B cell (primary cell): ENCODE data around the gene HPGD. TPM values are rescaled to one million over a fixed set of nuclear protein-coding genes. Genes with fewer than 3 reads are reported as not detected.

Source experiments
- ATAC-seq: fragments of 200-7000 bp; cut with Tn5 transposase; one replicate; pipeline ENCODE4 v1.10.0; 2021; ENCODE audit warnings: low read depth, mild to moderate bottlenecking, moderate number of reproducible peaks, moderate library complexity
- CTCF ChIA-PET: fragments of 350-600 bp; sonication (Branson Sonifier 250); formaldehyde crosslinking; loops from one replicate; lab custom pipeline; 2021; ENCODE audit warnings: antibody characterized with exemption, inconsistent platforms; lab: Charles Lee
- POLR2A ChIA-PET: fragments of 350-600 bp; sonication (Branson Sonifier 250); formaldehyde crosslinking; loops from one replicate; lab custom pipeline; 2021; ENCODE audit warnings: antibody characterized with exemption; lab: Charles Lee
- DNase-seq: peaks from one replicate; pipeline ENCODE4 v3.0.0; 2013
- H2AFZ ChIP-seq: 2 replicates; pipeline ENCODE4 v1.6.1; 2012; ENCODE audit warnings: mild to moderate bottlenecking, low read depth, low read length; ENCODE audit not compliant: insufficient read depth, poor library complexity, severe bottlenecking
- H3K27ac ChIP-seq, 2 donors: 1 replicate in 1 of 2; 2 replicates in 1 of 2; pipeline ENCODE4 v1.5.1; 2012 to 2013; ENCODE audit warnings: low read length in 2 of 2, mild to moderate bottlenecking in 2 of 2, moderate library complexity in 1 of 2
- H3K27me3 ChIP-seq, 4 experiments: fragments of 200-600 bp in 1 of 4; sonication (generic) in 1 of 4; replicated peaks in 1 of 4; 1 replicate in 2 of 4; 2 replicates in 2 of 4; pipeline versions ENCODE4 v1.6.1 to v1.7.0; 2013 to 2016; ENCODE audit warnings: low read length in 3 of 4, mild to moderate bottlenecking in 2 of 4, mixed read lengths in 1 of 4, moderate library complexity in 1 of 4; ENCODE audit not compliant: insufficient read depth in 4 of 4, control insufficient read depth in 3 of 4; ENCODE audit errors: control extremely low read depth in 1 of 4
- H3K36me3 ChIP-seq, 2 experiments: replicated peaks in 1 of 2; 1 replicate in 1 of 2; 2 replicates in 1 of 2; pipeline versions ENCODE4 v1.6.1 to v1.7.1; 2013; ENCODE audit warnings: low read length in 1 of 2; ENCODE audit not compliant: insufficient read depth in 2 of 2, control insufficient read depth in 1 of 2; ENCODE audit errors: control extremely low read depth in 1 of 2, extremely low read depth in 1 of 2
- H3K4me1 ChIP-seq, 2 donors: fragments of 200-600 bp in 1 of 2; sonication (generic) in 1 of 2; 1 replicate in 1 of 2; 2 replicates in 1 of 2; pipeline versions ENCODE4 v1.5.1 to v1.6.1; 2013 to 2017; ENCODE audit warnings: low read length in 2 of 2; ENCODE audit not compliant: control insufficient read depth in 2 of 2, insufficient read depth in 2 of 2
- H3K4me2 ChIP-seq: replicated peaks from 2 replicates; pipeline ENCODE3; 2012; ENCODE audit warnings: mild to moderate bottlenecking, low read depth, low read length; ENCODE audit not compliant: poor library complexity, severe bottlenecking
- H3K4me3 ChIP-seq, 5 experiments: fragments of 200-600 bp in 1 of 5; sonication (generic) in 1 of 5; 1 replicate in 3 of 5; 2 replicates in 2 of 5; pipeline versions ENCODE4 v1.5.1 to v1.7.0; 2011 to 2016; ENCODE audit warnings: low read length in 4 of 5, mild to moderate bottlenecking in 4 of 5, low read depth in 2 of 5, control low read depth in 1 of 5, moderate library complexity in 1 of 5; ENCODE audit not compliant: insufficient read depth in 1 of 5; ENCODE audit errors: control extremely low read depth in 1 of 5, extremely low read depth in 1 of 5
- H3K79me2 ChIP-seq: fragments of 200-600 bp; sonication (generic); one replicate; pipeline ENCODE4 v1.6.0; 2016; ENCODE audit warnings: low read length; ENCODE audit not compliant: control insufficient read depth, insufficient read depth
- H3K9ac ChIP-seq: fragments of 200-600 bp; sonication (generic); 2 replicates; pipeline ENCODE4 v1.6.1; 2017; ENCODE audit warnings: mild to moderate bottlenecking, low read length, moderate library complexity
- H3K9me3 ChIP-seq, 3 donors: one replicate each; pipeline versions ENCODE4 v1.6.1 to v1.7.1; 2013; ENCODE audit warnings: low read length in 2 of 3; ENCODE audit not compliant: control insufficient read depth in 2 of 3, insufficient read depth in 1 of 3; ENCODE audit errors: control extremely low read depth in 1 of 3
- H4K20me1 ChIP-seq: 2 replicates; pipeline ENCODE4 v1.6.0; 2012; ENCODE audit warnings: mild to moderate bottlenecking, low read length; ENCODE audit not compliant: insufficient read depth, control insufficient read depth, poor library complexity, severe bottlenecking
- H3K27ac Mint-ChIP-seq: one replicate; pipeline ENCODE4 v1.8.0; 2021; ENCODE audit warnings: mixed read lengths
- H3K27me3 Mint-ChIP-seq: one replicate; pipeline ENCODE4 v1.8.0; 2021; ENCODE audit warnings: mixed read lengths
- H3K4me1 Mint-ChIP-seq: one replicate; pipeline ENCODE4 v1.8.0; 2021; ENCODE audit warnings: mixed read lengths
- H3K4me3 Mint-ChIP-seq: one replicate; pipeline ENCODE4 v1.8.0; 2021; ENCODE audit warnings: mixed read lengths
- H3K9me3 Mint-ChIP-seq: one replicate; pipeline ENCODE4 v1.8.0; 2022; ENCODE audit warnings: mixed read lengths; ENCODE audit not compliant: insufficient read depth
- CTCF ChIP-seq: fragments of 200-600 bp; IDR thresholded peaks from one replicate; pipeline ENCODE4 v1.8.0; 2022; ENCODE audit warnings: antibody characterized with exemption, mild to moderate bottlenecking
- EZH2 ChIP-seq: IDR thresholded peaks from 2 replicates; pipeline ENCODE4 v1.6.1; 2012; ENCODE audit warnings: borderline replicate concordance, low read depth, mild to moderate bottlenecking, moderate library complexity, low read length; ENCODE audit not compliant: insufficient read depth, poor library complexity, severe bottlenecking
- WGBS: methylation state at CpG from one replicate; pipeline ENCODE4 v1.1.5; 2013; ENCODE audit warnings: missing lambda C conversion rate; ENCODE audit not compliant: insufficient coverage; 5-methylcytosine and 5-hydroxymethylcytosine counted together
- intact Hi-C: fragments of 100-400 bp; cut with micrococcal nuclease; formaldehyde crosslinking; loops from one replicate; pipeline ENCODE4 v1.10.0; 2022
- polyA plus RNA-seq: library from polyadenylated mRNA; depleted of rRNA; stranded (reverse); fragments of >200 nt; gene quantifications from 2 replicates; pipeline ENCODE4 v1.2.3, GENCODE V29; 2012
- total RNA-seq, 2 donors: library from RNA; stranded (reverse); fragments of 120-200 nt in 1 of 2; gene quantifications; 1 replicate in 1 of 2; 2 replicates in 1 of 2; pipeline versions ENCODE4 v1.2.3 to v1.2.4, GENCODE V29; 2013 to 2022

Gene HPGD
- total and polyA plus RNA-seq, 2 donors (not counting 1 experiment from before 2014, with no cell fraction given): 0.67 TPM; not detected in 1

- no peaks in the 10 kb centered on the region for H3K4me1 Mint-ChIP-seq
- Histone ChIP-seq H3K27ac (no peak overlapping the region), H4K20me1 (no peaks in the 10 kb centered on the region), H3K9ac (no peak overlapping the region), H3K4me3 (no peak overlapping the region), H3K79me2 (no peaks in the 10 kb centered on the region), H3K36me3 (no peaks in the 10 kb centered on the region), H3K9me3 (peaks cover 0 to 1% (median 0%) of the 10 kb centered on the region in 3 donors), H3K27me3 (no peaks in the 10 kb centered on the region), H3K4me1 (no peaks in the 10 kb centered on the region), H3K4me2 (no peak overlapping the region), H2AFZ (no peak overlapping the region)
- TF ChIP-seq CTCF (no peak), EZH2 (no peak)
- no peaks in the 10 kb centered on the region for H3K9me3 Mint-ChIP-seq
- POLR2A ChIA-PET: no interaction called here
- no peak overlapping the region for H3K4me3 Mint-ChIP-seq
- DNase-seq (no peak), ATAC-seq (no peak)
- H3K27ac Mint-ChIP-seq: no peak overlapping the region
- no peaks in the 10 kb centered on the region for H3K27me3 Mint-ChIP-seq
- CTCF ChIA-PET: no interaction called here
- intact Hi-C loops: no loop called here
These were observed 32.0 kb upstream of the HPGD start for GRCh38 chr4:174554231-174554728.

GRCh38 chr4:174553828-174554227 is 31.5 kb upstream of the HPGD start:
- DNase-seq (no peak), ATAC-seq (no peak)
- no peak for TF ChIP-seq EZH2
- no peak for TF ChIP-seq CTCF
- no peaks in the 10 kb centered on the region for H3K9me3 Mint-ChIP-seq
- Histone ChIP-seq H4K20me1 (no peaks in the 10 kb centered on the region), H3K9ac (no peak overlapping the region), H3K9me3 (peaks cover 0 to 1% (median 0%) of the 10 kb centered on the region in 3 donors), H3K27me3 (no peaks in the 10 kb centered on the region), H3K36me3 (no peaks in the 10 kb centered on the region), H3K4me2 (no peak overlapping the region), H2AFZ (no peak overlapping the region), H3K4me1 (no peaks in the 10 kb centered on the region), H3K79me2 (no peaks in the 10 kb centered on the region), H3K27ac (no peak overlapping the region), H3K4me3 (no peak overlapping the region)
- H3K4me1 Mint-ChIP-seq: no peaks in the 10 kb centered on the region
- ChIA-PET CTCF (no interaction called here), POLR2A (no interaction called here)
- intact Hi-C loops: no loop called here
- no peak overlapping the region for H3K27ac Mint-ChIP-seq
- no CpG with 5 or more reads among the region's 2 CpGs for WGBS
- H3K4me3 Mint-ChIP-seq: no peak overlapping the region
- H3K27me3 Mint-ChIP-seq: no peaks in the 10 kb centered on the region
